ENCODE data around the gene USH2A. TPM values are rescaled to one million over a fixed set of nuclear protein-coding genes. Genes with fewer than 3 reads are reported as not detected.
A peak's percentile ranks its signal among the peaks of the same experiment; 100 is the strongest.

USH2A gene, protein sequence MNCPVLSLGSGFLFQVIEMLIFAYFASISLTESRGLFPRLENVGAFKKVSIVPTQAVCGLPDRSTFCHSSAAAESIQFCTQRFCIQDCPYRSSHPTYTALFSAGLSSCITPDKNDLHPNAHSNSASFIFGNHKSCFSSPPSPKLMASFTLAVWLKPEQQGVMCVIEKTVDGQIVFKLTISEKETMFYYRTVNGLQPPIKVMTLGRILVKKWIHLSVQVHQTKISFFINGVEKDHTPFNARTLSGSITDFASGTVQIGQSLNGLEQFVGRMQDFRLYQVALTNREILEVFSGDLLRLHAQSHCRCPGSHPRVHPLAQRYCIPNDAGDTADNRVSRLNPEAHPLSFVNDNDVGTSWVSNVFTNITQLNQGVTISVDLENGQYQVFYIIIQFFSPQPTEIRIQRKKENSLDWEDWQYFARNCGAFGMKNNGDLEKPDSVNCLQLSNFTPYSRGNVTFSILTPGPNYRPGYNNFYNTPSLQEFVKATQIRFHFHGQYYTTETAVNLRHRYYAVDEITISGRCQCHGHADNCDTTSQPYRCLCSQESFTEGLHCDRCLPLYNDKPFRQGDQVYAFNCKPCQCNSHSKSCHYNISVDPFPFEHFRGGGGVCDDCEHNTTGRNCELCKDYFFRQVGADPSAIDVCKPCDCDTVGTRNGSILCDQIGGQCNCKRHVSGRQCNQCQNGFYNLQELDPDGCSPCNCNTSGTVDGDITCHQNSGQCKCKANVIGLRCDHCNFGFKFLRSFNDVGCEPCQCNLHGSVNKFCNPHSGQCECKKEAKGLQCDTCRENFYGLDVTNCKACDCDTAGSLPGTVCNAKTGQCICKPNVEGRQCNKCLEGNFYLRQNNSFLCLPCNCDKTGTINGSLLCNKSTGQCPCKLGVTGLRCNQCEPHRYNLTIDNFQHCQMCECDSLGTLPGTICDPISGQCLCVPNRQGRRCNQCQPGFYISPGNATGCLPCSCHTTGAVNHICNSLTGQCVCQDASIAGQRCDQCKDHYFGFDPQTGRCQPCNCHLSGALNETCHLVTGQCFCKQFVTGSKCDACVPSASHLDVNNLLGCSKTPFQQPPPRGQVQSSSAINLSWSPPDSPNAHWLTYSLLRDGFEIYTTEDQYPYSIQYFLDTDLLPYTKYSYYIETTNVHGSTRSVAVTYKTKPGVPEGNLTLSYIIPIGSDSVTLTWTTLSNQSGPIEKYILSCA (N-terminal part only)
- total RNA-seq = not detected
- long read RNA-seq, partial matches to known transcripts = 0 of 1 reads
- long read RNA-seq, other reads (novel, unspliced or antisense) = 1 of 1 reads

DNA sequence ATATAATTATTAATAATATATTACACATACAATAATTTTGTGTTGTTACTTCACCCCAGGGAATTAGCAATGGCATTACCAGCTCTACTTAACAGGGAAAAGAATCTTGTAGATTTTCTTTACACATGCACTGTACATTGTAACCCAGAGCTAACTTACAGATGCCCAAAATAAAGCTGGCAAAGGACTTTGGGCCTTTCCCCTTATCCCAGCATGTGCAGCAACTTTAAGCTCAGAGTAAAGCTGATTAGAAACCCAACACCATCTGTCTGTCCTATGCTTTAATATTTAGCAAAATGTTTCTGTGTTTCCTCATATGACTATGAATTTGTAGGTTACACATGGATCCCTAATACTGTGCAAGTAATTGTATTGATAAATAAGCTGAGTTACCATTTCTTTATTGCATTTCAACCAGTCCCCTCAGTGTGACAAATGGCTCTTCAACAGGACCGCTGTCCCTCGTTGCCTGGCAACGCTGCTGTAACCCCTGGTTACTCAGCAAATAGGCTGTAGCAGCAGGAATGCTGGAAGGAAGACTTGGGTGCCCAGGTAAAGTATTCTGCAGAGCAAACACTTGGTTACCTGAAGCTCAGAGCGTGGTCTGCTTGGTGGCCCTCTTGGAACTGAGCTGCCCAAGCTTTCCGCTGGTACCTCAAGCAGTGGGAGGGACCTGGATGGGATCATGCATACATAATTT is at the start of gene USH2A:
TSS of gene USH2A (minus strand) at position 628 of the 700 bp plus-strand sequence. CDS start 1,112 bp downstream, outside the sequence.
- intact Hi-C loops (cut with DNase I) = no loop called here
- TF ChIP-seq, protein P1, sequence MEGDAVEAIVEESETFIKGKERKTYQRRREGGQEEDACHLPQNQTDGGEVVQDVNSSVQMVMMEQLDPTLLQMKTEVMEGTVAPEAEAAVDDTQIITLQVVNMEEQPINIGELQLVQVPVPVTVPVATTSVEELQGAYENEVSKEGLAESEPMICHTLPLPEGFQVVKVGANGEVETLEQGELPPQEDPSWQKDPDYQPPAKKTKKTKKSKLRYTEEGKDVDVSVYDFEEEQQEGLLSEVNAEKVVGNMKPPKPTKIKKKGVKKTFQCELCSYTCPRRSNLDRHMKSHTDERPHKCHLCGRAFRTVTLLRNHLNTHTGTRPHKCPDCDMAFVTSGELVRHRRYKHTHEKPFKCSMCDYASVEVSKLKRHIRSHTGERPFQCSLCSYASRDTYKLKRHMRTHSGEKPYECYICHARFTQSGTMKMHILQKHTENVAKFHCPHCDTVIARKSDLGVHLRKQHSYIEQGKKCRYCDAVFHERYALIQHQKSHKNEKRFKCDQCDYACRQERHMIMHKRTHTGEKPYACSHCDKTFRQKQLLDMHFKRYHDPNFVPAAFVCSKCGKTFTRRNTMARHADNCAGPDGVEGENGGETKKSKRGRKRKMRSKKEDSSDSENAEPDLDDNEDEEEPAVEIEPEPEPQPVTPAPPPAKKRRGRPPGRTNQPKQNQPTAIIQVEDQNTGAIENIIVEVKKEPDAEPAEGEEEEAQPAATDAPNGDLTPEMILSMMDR (IDR thresholded peaks at IDR 0.05) = no peak
- ATAC-seq (peak; percentile 33), DNase-seq (no peak)
- H3K9me3 ChIP-seq = no peaks in the 10 kb centered on the region
- H3K4me3 ChIP-seq = no peak within 1 kb of the TSS
- H3K27ac ChIP-seq = no peak within 1 kb of the TSS
- H3K36me3 ChIP-seq = no peaks in the 10 kb centered on the region
- H3K27me3 ChIP-seq = no peaks in the 10 kb centered on the region
- H3K4me1 ChIP-seq = no peaks in the 10 kb centered on the region

- ATAC-seq = no peak
Observed at GRCh38 chr1:216466162-216466801, 43.0 kb upstream of the USH2A start.

GRCh38 chr1:216464489-216464888 is 41.2 kb upstream of the USH2A start:
- Histone ChIP-seq H3K27ac (no peak overlapping the region), H3K9me3 (no peaks in the 10 kb centered on the region), H3K27me3 (no peaks in the 10 kb centered on the region), H3K36me3 (no peaks in the 10 kb centered on the region), H3K4me3 (no peak overlapping the region), H3K4me1 (no peaks in the 10 kb centered on the region)
- ATAC-seq = no peak
- DNase-seq = no peak
- TF ChIP-seq, protein P1 (IDR thresholded peaks at IDR 0.05) = no peak
- intact Hi-C loops (cut with DNase I) = no loop called here

More at GRCh38 chr1:216466162-216466801, 43.0 kb upstream of the USH2A start:
- Histone ChIP-seq H3K36me3 (no peaks in the 10 kb centered on the region), H3K27ac (no peak overlapping the region), H3K4me1 (no peaks in the 10 kb centered on the region), H3K9me3 (no peaks in the 10 kb centered on the region), H3K4me3 (no peak overlapping the region), H3K27me3 (no peaks in the 10 kb centered on the region)
- TF ChIP-seq, protein P1 (IDR thresholded peaks at IDR 0.05) = no peak
- no peak for DNase-seq
- intact Hi-C loops (cut with DNase I) = no loop called here

DNA sequence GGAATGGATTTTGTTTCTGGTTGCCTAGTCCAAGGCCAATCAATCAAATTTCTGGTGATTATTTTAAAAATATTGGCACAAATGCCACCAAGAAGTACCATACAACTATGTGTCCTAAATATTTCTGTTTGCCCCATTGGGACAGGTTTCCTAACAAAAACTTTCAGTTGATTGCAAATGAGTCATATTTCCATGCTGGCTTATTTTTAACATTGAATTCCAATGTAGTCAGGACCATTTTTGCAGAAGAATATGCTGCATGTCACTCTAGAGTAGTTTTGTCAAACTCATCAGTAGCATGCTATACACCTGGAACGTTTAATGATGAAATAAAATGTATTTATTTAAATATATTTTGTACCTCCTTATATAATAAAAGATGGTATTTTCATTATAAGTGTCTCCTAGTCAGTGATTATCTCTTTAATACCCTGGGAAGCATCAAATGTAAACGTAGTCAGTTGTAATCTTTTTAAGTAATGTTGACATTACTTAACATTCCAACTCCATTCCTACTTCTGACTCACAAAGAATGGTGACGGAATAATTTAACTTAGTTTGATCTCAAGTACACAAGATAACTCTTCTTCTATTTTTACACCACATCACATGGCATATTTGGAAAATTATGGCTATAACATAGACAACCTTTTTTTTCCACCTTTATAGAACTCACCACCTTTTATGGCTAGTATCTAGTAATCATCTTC is 39.0 kb upstream of the USH2A start:
- DNase-seq (no peak), ATAC-seq (no peak)
- no peak overlapping the region for H3K4me3 ChIP-seq
- H3K4me1 ChIP-seq = no peaks in the 10 kb centered on the region
- intact Hi-C loops (cut with DNase I) = no loop called here
- no peak overlapping the region for H3K27ac ChIP-seq
- no peaks in the 10 kb centered on the region for H3K9me3 ChIP-seq
- TF ChIP-seq, protein P1 (IDR thresholded peaks at IDR 0.05) = no peak
- no peaks in the 10 kb centered on the region for H3K27me3 ChIP-seq
- H3K36me3 ChIP-seq = no peaks in the 10 kb centered on the region
